H9 (cell line): ENCODE data around the gene KCNN3. TPM values are rescaled to one million over a fixed set of nuclear protein-coding genes. Genes with fewer than 3 reads are reported as not detected.

ENCODE experiments used
- DNase-seq: peaks from one replicate; pipeline ENCODE4 v3.0.0-alpha.2; 2017
- H2AFZ ChIP-seq: one replicate; pipeline ENCODE4 v1.6.1; 2013; ENCODE audit warnings: mild to moderate bottlenecking, low read length, control low read depth, moderate library complexity
- H2AK5ac ChIP-seq: 2 replicates; pipeline ENCODE4 v1.6.1; 2013; ENCODE audit warnings: low read length, control low read depth, mixed read lengths; ENCODE audit not compliant: insufficient read length
- H2BK120ac ChIP-seq: one replicate; pipeline ENCODE4 v1.6.1; 2013; ENCODE audit warnings: low read depth, mild to moderate bottlenecking, low read length, control low read depth, inconsistent platforms; ENCODE audit not compliant: poor library complexity, severe bottlenecking
- H2BK12ac ChIP-seq: 2 replicates; pipeline ENCODE4 v1.6.1; 2013; ENCODE audit warnings: low read length, control low read depth, mixed read lengths, low read depth; ENCODE audit not compliant: insufficient read length
- H2BK15ac ChIP-seq: 2 replicates; pipeline ENCODE4 v1.6.1; 2013; ENCODE audit warnings: low read depth, low read length, control low read depth
- H2BK20ac ChIP-seq: one replicate; pipeline ENCODE4 v1.6.1; 2013; ENCODE audit warnings: low read depth, mild to moderate bottlenecking, low read length, control low read depth, inconsistent platforms; ENCODE audit not compliant: poor library complexity, severe bottlenecking
- H2BK5ac ChIP-seq: 2 replicates; pipeline ENCODE4 v1.6.1; 2013; ENCODE audit warnings: low read length, control low read depth, mixed read lengths; ENCODE audit not compliant: insufficient read length
- H3K14ac ChIP-seq: 2 replicates; pipeline ENCODE4 v1.6.1; 2013; ENCODE audit warnings: low read length, control low read depth; ENCODE audit not compliant: insufficient read depth
- H3K18ac ChIP-seq: 2 replicates; pipeline ENCODE4 v1.6.1; 2013; ENCODE audit warnings: low read depth, mild to moderate bottlenecking, mixed read lengths, low read length, control low read depth; ENCODE audit not compliant: insufficient read length
- H3K23ac ChIP-seq: 2 replicates; pipeline ENCODE4 v1.6.1; 2013; ENCODE audit warnings: low read length, control low read depth, mixed read lengths, low read depth; ENCODE audit not compliant: insufficient read length
- H3K23me2 ChIP-seq: 2 replicates; pipeline ENCODE4 v1.6.1; 2013; ENCODE audit warnings: low read depth, mild to moderate bottlenecking, mixed read lengths, low read length, control low read depth; ENCODE audit not compliant: insufficient read length, poor library complexity, severe bottlenecking
- H3K27ac ChIP-seq: 2 replicates; pipeline ENCODE4 v1.5.1; 2013; ENCODE audit warnings: low read length, control low read depth, mixed read lengths, low read depth; ENCODE audit not compliant: insufficient read length
- H3K27me3 ChIP-seq: 2 replicates; pipeline ENCODE4 v1.6.1; 2013; ENCODE audit warnings: low read length, control low read depth, inconsistent platforms; ENCODE audit not compliant: insufficient read depth
- H3K4ac ChIP-seq: 2 replicates; pipeline ENCODE4 v1.6.1; 2013; ENCODE audit warnings: low read depth, mild to moderate bottlenecking, control low read depth, inconsistent platforms, low read length, moderate library complexity
- H3K4me1 ChIP-seq: 2 replicates; pipeline ENCODE4 v1.6.1; 2013; ENCODE audit warnings: low read length, control low read depth, inconsistent platforms; ENCODE audit not compliant: insufficient read depth
- H3K4me2 ChIP-seq: 2 replicates; pipeline ENCODE4 v1.6.1; 2013; ENCODE audit warnings: low read length, control low read depth, mixed read lengths; ENCODE audit not compliant: insufficient read length, insufficient read depth
- H3K56ac ChIP-seq: 2 replicates; pipeline ENCODE4 v1.6.1; 2013; ENCODE audit warnings: low read depth, mild to moderate bottlenecking, mixed read lengths, low read length, control low read depth; ENCODE audit not compliant: insufficient read length
- H3K79me1 ChIP-seq: 2 replicates; pipeline ENCODE4 v1.6.1; 2013; ENCODE audit warnings: low read depth, mild to moderate bottlenecking, moderate library complexity, low read length, control low read depth, inconsistent platforms; ENCODE audit not compliant: insufficient read depth, poor library complexity, severe bottlenecking
- H3K79me2 ChIP-seq: 2 replicates; pipeline ENCODE4 v1.6.1; 2013; ENCODE audit warnings: low read length, control low read depth, inconsistent platforms; ENCODE audit not compliant: insufficient read depth
- H3K9ac ChIP-seq: 2 replicates; pipeline ENCODE4 v1.6.1; 2013; ENCODE audit warnings: low read length, control low read depth, mixed read lengths; ENCODE audit not compliant: insufficient read length; ENCODE audit errors: extremely low read depth
- H3K9me3 ChIP-seq: one replicate; pipeline ENCODE4 v1.6.1; 2013; ENCODE audit warnings: low read depth, low read length, inconsistent platforms; ENCODE audit not compliant: control insufficient read depth
- H3T11ph ChIP-seq: one replicate; pipeline ENCODE4 v1.6.1; 2013; ENCODE audit warnings: mild to moderate bottlenecking, low read length, control low read depth, inconsistent platforms
- H4K20me1 ChIP-seq: one replicate; pipeline ENCODE4 v1.6.1; 2013; ENCODE audit not compliant: control insufficient read depth, insufficient read length, insufficient read depth
- H4K5ac ChIP-seq: 2 replicates; pipeline ENCODE4 v1.6.1; 2013; ENCODE audit warnings: low read depth, mild to moderate bottlenecking, mixed read lengths, low read length, control low read depth; ENCODE audit not compliant: insufficient read length
- H4K8ac ChIP-seq: replicated peaks from 2 replicates; pipeline ENCODE4 v1.6.1; 2013; ENCODE audit warnings: low read length, control low read depth, mixed read lengths, low read depth; ENCODE audit not compliant: insufficient read length
- H4K91ac ChIP-seq: 2 replicates; pipeline ENCODE4 v1.6.1; 2013; ENCODE audit warnings: low read depth, mild to moderate bottlenecking, moderate library complexity, mixed read lengths, low read length, control low read depth; ENCODE audit not compliant: insufficient read length
- H3K27ac Mint-ChIP-seq, 3 experiments: 2 replicates in 2 of 3; 3 replicates in 1 of 3; pipeline ENCODE4 v1.8.0; 2020 to 2021; ENCODE audit warnings: mixed read lengths in 3 of 3, mild to moderate bottlenecking in 1 of 3, moderate library complexity in 1 of 3
- H3K27me3 Mint-ChIP-seq: 2 replicates; pipeline ENCODE4 v1.8.0; 2021; ENCODE audit warnings: low read depth, mild to moderate bottlenecking, moderate library complexity, mixed read lengths
- H3K36me3 Mint-ChIP-seq, 3 experiments: 2 replicates in 2 of 3; 3 replicates in 1 of 3; pipeline ENCODE4 v1.8.0; 2020 to 2021; ENCODE audit warnings: low read depth in 3 of 3, mixed read lengths in 3 of 3; ENCODE audit not compliant: insufficient read depth in 1 of 3
- H3K4me1 Mint-ChIP-seq, 2 experiments: 2 replicates each; pipeline ENCODE4 v1.8.0; 2020; ENCODE audit warnings: mixed read lengths in 2 of 2
- H3K4me3 Mint-ChIP-seq, 2 experiments: 2 replicates in 1 of 2; 3 replicates in 1 of 2; pipeline ENCODE4 v1.8.0; 2020 to 2021; ENCODE audit warnings: mild to moderate bottlenecking in 2 of 2, mixed read lengths in 2 of 2, moderate library complexity in 1 of 2
- H3K9me3 Mint-ChIP-seq, 2 experiments: 2 replicates in 1 of 2; 3 replicates in 1 of 2; pipeline ENCODE4 v1.8.0; 2020; ENCODE audit warnings: mild to moderate bottlenecking in 2 of 2, mixed read lengths in 2 of 2, moderate library complexity in 1 of 2
- WGBS: extraction: QIAGEN DNeasy Blood & Tissue Kit; methylation state at CpG from one replicate; pipeline ENCODE4 v1.1.7; 2013; ENCODE audit warnings: missing lambda C conversion rate, low lambda C conversion rate, mixed read lengths; ENCODE audit not compliant: insufficient read length; ENCODE audit errors: extremely low coverage; 5-methylcytosine and 5-hydroxymethylcytosine counted together
- total RNA-seq: library from RNA; stranded (reverse); gene quantifications from 2 replicates; pipeline ENCODE4 v1.2.1, GENCODE V29; 2021
- TF ChIP-seq, protein P1 (sequence below): fragments of 200-600 bp; sonication (generic); conservative IDR thresholded peaks from 3 replicates; pipeline ENCODE4 v1.8.0; 2021; ENCODE audit warnings: antibody characterized with exemption, mild to moderate bottlenecking

KCNN3 gene
- total RNA-seq, 1 experiment from 2014 or later = 0.83 TPM

DNA sequence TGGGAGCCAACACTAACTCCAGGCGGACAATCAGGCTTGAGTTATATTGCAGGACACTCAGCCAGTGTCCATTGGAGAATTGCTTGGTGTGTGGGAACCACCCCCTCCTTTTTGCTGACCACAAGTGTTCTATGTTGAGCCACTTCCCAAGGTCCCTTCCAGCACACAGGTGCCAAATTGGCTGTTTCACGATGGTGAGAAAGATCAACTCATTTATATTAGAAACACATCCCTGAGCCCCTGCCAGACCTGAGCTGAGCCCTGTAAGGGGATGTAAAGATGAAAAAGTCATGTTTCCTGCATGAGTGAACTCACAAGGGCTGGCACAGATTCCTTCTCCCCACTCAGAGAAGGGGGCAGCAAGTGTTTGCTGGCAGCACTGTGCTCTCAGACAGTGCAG, 96.5 kb downstream of the KCNN3 start:
- Histone ChIP-seq H3K23ac (no peak overlapping the region), H2BK20ac (no peak overlapping the region), H3T11ph (no peak overlapping the region), H2BK15ac (no peak overlapping the region), H3K79me2 (no peaks in the 10 kb centered on the region), H3K9ac (no peak overlapping the region), H3K14ac (no peak overlapping the region), H2BK12ac (no peak overlapping the region), H3K4me2 (no peak overlapping the region), H3K4me1 (no peaks in the 10 kb centered on the region; the same call in 1 of the 2 replicates), H2AK5ac (no peak overlapping the region), H3K9me3 (no peaks in the 10 kb centered on the region), H4K91ac (no peak overlapping the region), H3K27ac (no peak overlapping the region), H3K23me2 (no peaks in the 10 kb centered on the region), H4K5ac (no peak overlapping the region), H3K18ac (no peak overlapping the region), H3K4ac (no peak overlapping the region), H2AFZ (no peak overlapping the region), H3K27me3 (no peaks in the 10 kb centered on the region), H2BK5ac (no peak overlapping the region), H4K8ac (no peak overlapping the region), H3K56ac (no peak overlapping the region), H3K79me1 (no peaks in the 10 kb centered on the region), H2BK120ac (no peak overlapping the region), H4K20me1 (no peaks in the 10 kb centered on the region)
- H3K27ac Mint-ChIP-seq = peak overlapping the region in 1 of 3 experiments; percentile 47; a peak in 1 of 7 replicates
- peaks cover 21 to 36% of the 10 kb centered on the region in 2 experiments for H3K4me1 Mint-ChIP-seq
- H3K9me3 Mint-ChIP-seq = no peaks in the 10 kb centered on the region; a peak in 1 of 5 replicates
- no peak for DNase-seq
- TF ChIP-seq, protein P1, sequence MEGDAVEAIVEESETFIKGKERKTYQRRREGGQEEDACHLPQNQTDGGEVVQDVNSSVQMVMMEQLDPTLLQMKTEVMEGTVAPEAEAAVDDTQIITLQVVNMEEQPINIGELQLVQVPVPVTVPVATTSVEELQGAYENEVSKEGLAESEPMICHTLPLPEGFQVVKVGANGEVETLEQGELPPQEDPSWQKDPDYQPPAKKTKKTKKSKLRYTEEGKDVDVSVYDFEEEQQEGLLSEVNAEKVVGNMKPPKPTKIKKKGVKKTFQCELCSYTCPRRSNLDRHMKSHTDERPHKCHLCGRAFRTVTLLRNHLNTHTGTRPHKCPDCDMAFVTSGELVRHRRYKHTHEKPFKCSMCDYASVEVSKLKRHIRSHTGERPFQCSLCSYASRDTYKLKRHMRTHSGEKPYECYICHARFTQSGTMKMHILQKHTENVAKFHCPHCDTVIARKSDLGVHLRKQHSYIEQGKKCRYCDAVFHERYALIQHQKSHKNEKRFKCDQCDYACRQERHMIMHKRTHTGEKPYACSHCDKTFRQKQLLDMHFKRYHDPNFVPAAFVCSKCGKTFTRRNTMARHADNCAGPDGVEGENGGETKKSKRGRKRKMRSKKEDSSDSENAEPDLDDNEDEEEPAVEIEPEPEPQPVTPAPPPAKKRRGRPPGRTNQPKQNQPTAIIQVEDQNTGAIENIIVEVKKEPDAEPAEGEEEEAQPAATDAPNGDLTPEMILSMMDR = no peak
- WGBS = no CpG with 5 or more reads among the region's 2 CpGs
- no peak overlapping the region for H3K4me3 Mint-ChIP-seq
- no peaks in the 10 kb centered on the region for H3K36me3 Mint-ChIP-seq
- no peaks in the 10 kb centered on the region; the same call in 1 of the 2 replicates for H3K27me3 Mint-ChIP-seq
